HG03045 (cell line): ENCODE data around the gene CERT1.

Experiments used
- ATAC-seq: cut with Tn5 transposase; IDR thresholded peaks from one replicate; pipeline ENCODE4 v1.9.1; 2021; ENCODE audit warnings: mild to moderate bottlenecking, moderate library complexity; ENCODE audit not compliant: unreplicated experiment

Gene CERT1

GRCh38 chr5:75481024-75481423 lies 30.4 kb downstream of the CERT1 start:
- ATAC-seq, result no peak

- ATAC-seq, result no peak
Observed at GRCh38 chr5:75475364-75475763, 36.1 kb downstream of the CERT1 start.

GRCh38 chr5:75473463-75473862 lies 38.0 kb downstream of the CERT1 start:
- no peak for ATAC-seq

- ATAC-seq, result no peak
Observed at GRCh38 chr5:75472973-75473372, 38.5 kb downstream of the CERT1 start.

- ATAC-seq, result no peak
Observed at GRCh38 chr5:75471193-75471592, 40.2 kb downstream of the CERT1 start.

- no peak for ATAC-seq
Observed at GRCh38 chr5:75469017-75469416, 42.4 kb downstream of the CERT1 start.

GRCh38 chr5:75468593-75468992 lies 42.8 kb downstream of the CERT1 start:
- no peak for ATAC-seq

GRCh38 chr5:75466006-75466716 lies 45.3 kb downstream of the CERT1 start:
- ATAC-seq, result no peak

GRCh38 chr5:75465480-75465879 lies 45.9 kb downstream of the CERT1 start:
- no peak for ATAC-seq

GRCh38 chr5:75463726-75464125 lies 47.7 kb downstream of the CERT1 start:
- no peak for ATAC-seq

GRCh38 chr5:75461679-75462078 lies 49.8 kb downstream of the CERT1 start:
- no peak for ATAC-seq

GRCh38 chr5:75460942-75461610 lies 50.4 kb downstream of the CERT1 start:
- ATAC-seq, result peak; percentile 73

- ATAC-seq, result no peak
Observed at GRCh38 chr5:75460532-75460931, 50.9 kb downstream of the CERT1 start.

- no peak for ATAC-seq
Observed at GRCh38 chr5:75457691-75458090, 53.7 kb downstream of the CERT1 start.

GRCh38 chr5:75457161-75457560 lies 54.3 kb downstream of the CERT1 start:
- ATAC-seq, result no peak

- no peak for ATAC-seq
Observed at GRCh38 chr5:75450069-75450468, 61.4 kb downstream of the CERT1 start.

GRCh38 chr5:75446068-75446467 lies 65.4 kb downstream of the CERT1 start:
- no peak for ATAC-seq

- no peak for ATAC-seq
Observed at GRCh38 chr5:75441560-75441959, 69.9 kb downstream of the CERT1 start.

GRCh38 chr5:75439276-75439675 lies 72.2 kb downstream of the CERT1 start:
- ATAC-seq, result no peak

- no peak for ATAC-seq
Observed at GRCh38 chr5:75438722-75439121, 72.7 kb downstream of the CERT1 start.

GRCh38 chr5:75435096-75435495 lies 76.3 kb downstream of the CERT1 start:
- no peak for ATAC-seq

GRCh38 chr5:75433814-75434506 lies 77.5 kb downstream of the CERT1 start:
- no peak for ATAC-seq
